Osteocyte (in vitro differentiated cells): ENCODE results near the gene SYNDIG1. TPM values are rescaled to one million over a fixed set of nuclear protein-coding genes. Genes with fewer than 3 reads are reported as not detected.

ENCODE experiments used
- DNase-seq: peaks from one replicate; pipeline ENCODE4 v3.0.0; 2021; ENCODE audit warnings: mixed read lengths; ENCODE audit not compliant: unreplicated experiment; ENCODE audit errors: extremely low spot score
- H3K27ac Mint-ChIP-seq: one replicate; pipeline ENCODE4 v1.8.0; 2021; ENCODE audit warnings: mild to moderate bottlenecking, mixed read lengths; ENCODE audit not compliant: unreplicated experiment
- H3K27me3 Mint-ChIP-seq: one replicate; pipeline ENCODE4 v1.8.0; 2021; ENCODE audit warnings: mixed read lengths; ENCODE audit not compliant: unreplicated experiment
- H3K36me3 Mint-ChIP-seq: one replicate; pipeline ENCODE4 v1.8.0; 2021; ENCODE audit warnings: mixed read lengths; ENCODE audit not compliant: unreplicated experiment
- H3K4me1 Mint-ChIP-seq: one replicate; pipeline ENCODE4 v1.8.0; 2021; ENCODE audit warnings: mixed read lengths; ENCODE audit not compliant: unreplicated experiment
- H3K4me3 Mint-ChIP-seq: one replicate; pipeline ENCODE4 v1.8.0; 2021; ENCODE audit warnings: mild to moderate bottlenecking, moderate library complexity, mixed read lengths; ENCODE audit not compliant: unreplicated experiment
- H3K9me3 Mint-ChIP-seq: one replicate; pipeline ENCODE4 v1.8.0; 2021; ENCODE audit warnings: mixed read lengths; ENCODE audit not compliant: unreplicated experiment
- CTCF ChIP-seq: fragments of 200-600 bp; sonication (generic); IDR thresholded peaks from 2 replicates; pipeline ENCODE4 v1.5.0; 2021; ENCODE audit warnings: antibody characterized with exemption, mild to moderate bottlenecking, moderate library complexity
- total RNA-seq: library from RNA; stranded (reverse); gene quantifications from 2 replicates; pipeline ENCODE4 v1.2.1, GENCODE V29; 2021

Gene SYNDIG1
- total RNA-seq, 1 donor from 2014 or later: 0.40 TPM

GRCh38 chr20:24585796-24586522 is 116.5 kb downstream of the SYNDIG1 start:
- TF ChIP-seq CTCF: no peak
- no peaks in the 10 kb centered on the region for H3K27me3 Mint-ChIP-seq
- no peak overlapping the region for H3K27ac Mint-ChIP-seq
- H3K4me1 Mint-ChIP-seq: no peaks in the 10 kb centered on the region
- peak; percentile 76 for DNase-seq
- H3K4me3 Mint-ChIP-seq: no peak overlapping the region
- no peaks in the 10 kb centered on the region for H3K36me3 Mint-ChIP-seq
- no peaks in the 10 kb centered on the region for H3K9me3 Mint-ChIP-seq

- Mint-ChIP-seq H3K27me3 (no peaks in the 10 kb centered on the region), H3K4me3 (no peak overlapping the region), H3K27ac (no peak overlapping the region), H3K9me3 (no peaks in the 10 kb centered on the region), H3K4me1 (no peaks in the 10 kb centered on the region), H3K36me3 (no peaks in the 10 kb centered on the region)
- TF ChIP-seq CTCF: no peak
- no peak for DNase-seq
Observed at GRCh38 chr20:24586523-24586840, 117.1 kb downstream of the SYNDIG1 start.

GRCh38 chr20:24587384-24588046 is 118.1 kb downstream of the SYNDIG1 start:
- peak; percentile 73 for DNase-seq
- Mint-ChIP-seq H3K36me3 (no peaks in the 10 kb centered on the region), H3K9me3 (no peaks in the 10 kb centered on the region), H3K27me3 (no peaks in the 10 kb centered on the region), H3K27ac (no peak overlapping the region), H3K4me3 (no peak overlapping the region), H3K4me1 (no peaks in the 10 kb centered on the region)
- no peak for TF ChIP-seq CTCF

- peak; percentile 76 for DNase-seq
- no peaks in the 10 kb centered on the region for H3K4me1 Mint-ChIP-seq
- H3K36me3 Mint-ChIP-seq: no peaks in the 10 kb centered on the region
- H3K4me3 Mint-ChIP-seq: no peak overlapping the region
- H3K9me3 Mint-ChIP-seq: no peaks in the 10 kb centered on the region
- TF ChIP-seq CTCF: no peak
- peaks cover 1% of the 10 kb centered on the region for H3K27me3 Mint-ChIP-seq
- no peak overlapping the region for H3K27ac Mint-ChIP-seq
Observed at GRCh38 chr20:24588047-24588635, 118.7 kb downstream of the SYNDIG1 start.

GRCh38 chr20:24588725-24589340 is 119.4 kb downstream of the SYNDIG1 start:
- Mint-ChIP-seq H3K27me3 (peaks cover 4% of the 10 kb centered on the region), H3K4me3 (no peak overlapping the region), H3K36me3 (no peaks in the 10 kb centered on the region), H3K4me1 (no peaks in the 10 kb centered on the region), H3K27ac (no peak overlapping the region), H3K9me3 (no peaks in the 10 kb centered on the region)
- peak; percentile 32 for DNase-seq
- TF ChIP-seq CTCF: no peak
